Tibial nerve (tissue), 3 donors: ENCODE results near the gene JPH4.

Source experiments
- POLR2A ChIP-seq, 2 donors: fragments of 450-650 bp; IDR thresholded peaks; one replicate each; pipeline ENCODE4 v1.6.1; 2017; ENCODE audit warnings: antibody characterized with exemption in 2 of 2, mild to moderate bottlenecking in 2 of 2, moderate library complexity in 2 of 2
- TF ChIP-seq, protein P1 (sequence below), 5 experiments: fragments of 200-600 bp in 3 of 5; fragments of 450-650 bp in 2 of 5; sonication (generic) in 3 of 5; IDR thresholded peaks; one replicate each; pipeline ENCODE4 v1.5.1; 2016 to 2019; ENCODE audit warnings: antibody characterized with exemption in 5 of 5, mild to moderate bottlenecking in 3 of 5, moderate library complexity in 2 of 5

DNA sequence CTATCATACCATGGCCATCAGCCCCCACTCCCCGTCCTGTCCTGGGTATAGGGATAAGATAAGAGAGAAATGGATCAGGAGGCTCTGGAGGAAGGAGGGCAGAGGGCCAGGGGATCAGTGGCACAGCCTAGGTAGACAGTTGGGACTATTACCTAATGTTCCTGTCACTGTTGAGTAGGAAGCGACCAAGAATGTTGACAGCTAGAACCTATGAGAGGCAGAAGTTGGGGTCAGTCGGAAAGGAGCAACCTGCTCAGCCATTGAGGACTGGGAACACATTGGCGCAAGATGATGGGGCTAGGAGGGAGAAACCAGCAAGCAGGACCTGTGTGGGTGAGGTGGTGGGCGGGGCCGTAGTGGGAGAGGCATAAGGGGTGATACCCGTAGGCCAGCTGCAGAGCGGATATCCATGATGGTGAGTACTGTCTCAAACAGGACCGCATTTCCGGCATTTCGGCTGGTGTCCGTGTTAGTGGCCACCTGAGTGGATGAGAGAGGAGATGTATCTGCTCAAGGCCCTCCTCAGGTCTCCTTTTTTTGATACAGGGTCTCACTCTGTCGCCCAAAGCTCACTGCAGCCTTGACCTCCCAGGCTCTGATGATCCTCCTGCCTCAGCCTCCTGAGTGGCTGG is 14.3 kb downstream of the JPH4 start:
- TF ChIP-seq, protein P1, sequence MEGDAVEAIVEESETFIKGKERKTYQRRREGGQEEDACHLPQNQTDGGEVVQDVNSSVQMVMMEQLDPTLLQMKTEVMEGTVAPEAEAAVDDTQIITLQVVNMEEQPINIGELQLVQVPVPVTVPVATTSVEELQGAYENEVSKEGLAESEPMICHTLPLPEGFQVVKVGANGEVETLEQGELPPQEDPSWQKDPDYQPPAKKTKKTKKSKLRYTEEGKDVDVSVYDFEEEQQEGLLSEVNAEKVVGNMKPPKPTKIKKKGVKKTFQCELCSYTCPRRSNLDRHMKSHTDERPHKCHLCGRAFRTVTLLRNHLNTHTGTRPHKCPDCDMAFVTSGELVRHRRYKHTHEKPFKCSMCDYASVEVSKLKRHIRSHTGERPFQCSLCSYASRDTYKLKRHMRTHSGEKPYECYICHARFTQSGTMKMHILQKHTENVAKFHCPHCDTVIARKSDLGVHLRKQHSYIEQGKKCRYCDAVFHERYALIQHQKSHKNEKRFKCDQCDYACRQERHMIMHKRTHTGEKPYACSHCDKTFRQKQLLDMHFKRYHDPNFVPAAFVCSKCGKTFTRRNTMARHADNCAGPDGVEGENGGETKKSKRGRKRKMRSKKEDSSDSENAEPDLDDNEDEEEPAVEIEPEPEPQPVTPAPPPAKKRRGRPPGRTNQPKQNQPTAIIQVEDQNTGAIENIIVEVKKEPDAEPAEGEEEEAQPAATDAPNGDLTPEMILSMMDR (IDR thresholded peaks at IDR 0.05): no peak
- no peak for TF ChIP-seq POLR2A (IDR thresholded peaks at IDR 0.05)
